Right ventricle myocardium inferior (tissue), 1 donor: ENCODE data around the gene C19orf25. TPM values are rescaled to one million over a fixed set of nuclear protein-coding genes. Genes with fewer than 3 reads are reported as not detected.
"Not testable (repeated sequence)": the region's sequence is repeated elsewhere in the genome, so short reads cannot be mapped to it uniquely, and the experiment has no call there.

Experiments used
- ATAC-seq: fragments of 200-7000 bp; cut with Tn5 transposase; one replicate; pipeline ENCODE4 v1.9.1; 2020; ENCODE audit warnings: mild to moderate bottlenecking, moderate library complexity
- DNase-seq: peaks from one replicate; pipeline ENCODE4 v3.0.0; 2021; ENCODE audit errors: missing footprints
- intact Hi-C: fragments of 100-400 bp; cut with DNase I; formaldehyde crosslinking; loops from one replicate; pipeline ENCODE4 v1.11.0; 2022
- total RNA-seq: library from RNA; stranded (reverse); fragmentation: NEBNext Ultra II Directional; extraction: Animal tissue kit (Norgen Biotek cat#: 25700); gene quantifications from one replicate; pipeline ENCODE4 v1.2.1, GENCODE V29; 2021
- donor health status: DM: no; HTN: yes; CAD: no; lungs with severe emphysema.

C19orf25 gene
- total RNA-seq, 1 donor from 2014 or later, result 21.5 TPM

GRCh38 chr19:1441677-1442438 lies 37.2 kb downstream of the C19orf25 start:
- intact Hi-C loops, result no loop called here
- DNase-seq (no peak), ATAC-seq (no peak)

- ATAC-seq, result no peak
- no peak for DNase-seq
- intact Hi-C loops, result no loop called here
Measured at GRCh38 chr19:1441022-1441426, 38.0 kb downstream of the C19orf25 start.

- DNase-seq (no peak), ATAC-seq (no peak)
- intact Hi-C loops, result no loop called here
Measured at GRCh38 chr19:1440418-1440801, 38.6 kb downstream of the C19orf25 start.

DNA sequence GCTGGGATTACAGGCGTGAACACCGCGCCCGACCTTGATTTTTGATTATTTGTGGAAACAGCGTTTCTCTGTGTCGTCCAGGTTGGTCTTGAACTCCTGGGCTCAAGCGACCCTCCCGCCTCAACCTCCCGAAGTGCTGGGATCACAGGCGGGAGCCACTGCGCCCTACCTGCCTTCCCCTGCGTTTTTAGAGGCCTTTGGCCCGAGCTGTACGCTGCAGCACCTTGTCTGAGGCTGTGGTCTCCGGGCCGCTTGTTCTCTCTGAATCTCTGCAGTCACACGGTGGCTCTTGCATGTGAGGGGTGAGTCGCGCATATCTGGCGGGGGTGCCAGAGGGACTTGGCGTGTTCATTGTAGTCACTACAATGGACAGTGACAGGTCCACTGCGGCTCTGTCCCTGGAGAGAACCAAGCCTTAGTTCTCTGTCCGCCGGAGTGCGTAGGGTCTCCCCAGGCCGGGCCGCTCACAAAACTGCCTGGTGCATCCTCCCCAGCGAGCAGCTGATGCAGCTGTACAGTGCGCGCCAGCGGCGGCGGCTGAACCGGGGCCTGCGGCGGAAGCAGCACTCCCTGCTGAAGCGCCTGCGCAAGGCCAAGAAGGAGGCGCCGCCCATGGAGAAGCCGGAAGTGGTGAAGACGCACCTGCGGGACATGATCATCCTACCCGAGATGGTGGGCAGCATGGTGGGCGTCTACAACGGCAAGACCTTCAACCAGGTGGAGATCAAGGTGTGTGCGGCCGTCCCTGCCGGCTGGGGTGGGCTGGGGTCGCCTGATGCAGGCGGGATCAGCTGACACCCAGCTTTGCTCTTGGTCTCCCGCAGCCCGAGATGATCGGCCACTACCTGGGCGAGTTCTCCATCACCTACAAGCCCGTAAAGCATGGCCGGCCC lies 39.2 kb downstream of the C19orf25 start:
- DNase-seq, intact Hi-C loops, ATAC-seq: not testable (repeated sequence)

- intact Hi-C loops, result no loop called here
- ATAC-seq (no peak), DNase-seq (no peak)
Measured at GRCh38 chr19:1438933-1439354, 40.1 kb downstream of the C19orf25 start.

GRCh38 chr19:1438035-1438932 lies 40.7 kb downstream of the C19orf25 start, which contains the start of gene RPS15:
Gene RPS15 (plus strand): TSS chr19:1438396. CDS start chr19:1438426, 30 bp downstream.
- DNase-seq, result peak; percentile 98
- intact Hi-C loops, result no loop called here
- ATAC-seq, result peak; percentile 92

DNA sequence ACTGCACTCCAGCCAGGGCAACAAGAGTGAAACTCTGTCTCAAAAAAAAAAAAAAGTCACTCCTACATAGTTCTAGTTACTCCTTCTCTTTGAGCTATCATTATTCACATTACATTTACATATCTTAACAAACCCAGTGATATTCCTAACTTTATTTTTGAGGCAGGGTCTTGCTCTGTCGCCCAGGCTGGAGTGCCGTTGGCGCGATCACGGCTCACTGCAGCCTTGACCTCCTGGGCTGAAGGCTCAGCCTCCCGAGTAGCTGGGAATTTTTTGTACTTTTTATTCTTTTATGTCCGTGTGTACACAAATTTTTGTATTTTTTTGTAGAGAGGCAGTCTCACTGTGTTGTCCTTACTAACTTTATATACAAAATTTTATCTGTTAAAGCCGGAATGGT lies 41.4 kb downstream of the C19orf25 start:
- ATAC-seq (no peak), DNase-seq (no peak)
- intact Hi-C loops, result no loop called here

GRCh38 chr19:1435378-1435989 lies 43.5 kb downstream of the C19orf25 start:
- intact Hi-C loops, result no loop called here
- DNase-seq (no peak), ATAC-seq (no peak)

DNA sequence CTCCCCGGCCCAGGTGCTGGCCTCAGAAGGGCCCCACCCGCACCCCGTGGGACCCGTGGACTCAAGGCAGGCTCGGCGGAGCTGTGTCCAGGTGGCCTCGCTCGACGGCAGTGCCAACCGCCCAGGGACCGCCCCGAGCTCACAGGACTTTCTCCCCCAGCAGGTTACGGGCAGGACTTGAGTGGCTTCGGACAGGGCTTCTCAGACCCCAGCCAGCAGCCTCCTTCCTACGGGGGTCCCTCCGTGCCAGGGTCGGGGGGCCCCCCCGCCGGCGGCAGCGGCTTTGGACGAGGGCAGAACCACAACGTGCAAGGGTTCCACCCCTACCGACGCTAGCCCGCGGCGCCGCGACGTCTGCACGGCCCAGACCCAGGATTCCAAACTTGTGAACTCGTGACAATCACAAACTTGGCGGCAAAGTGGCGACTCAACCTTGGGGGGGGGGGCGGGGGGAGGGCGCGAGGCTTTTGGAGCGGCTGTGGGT lies 44.4 kb downstream of the C19orf25 start:
- DNase-seq (no peak), ATAC-seq (no peak)
- intact Hi-C loops, result no loop called here

DNA sequence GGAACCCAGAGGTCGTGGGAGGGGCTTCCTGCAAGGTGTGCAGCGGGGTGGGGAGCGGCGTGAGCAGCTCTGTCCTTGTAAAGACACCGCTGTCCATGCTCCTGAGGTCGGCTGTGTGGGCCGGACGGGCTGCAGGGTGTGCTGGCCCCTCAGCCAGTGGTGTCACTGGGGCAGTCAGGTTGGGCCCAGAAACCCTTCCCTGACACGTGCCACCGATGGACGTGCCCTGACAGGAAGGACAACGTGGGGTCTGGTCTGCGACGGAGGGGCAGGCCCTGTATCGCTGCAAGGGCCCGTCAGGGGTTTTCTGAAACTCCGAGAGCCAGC lies 45.0 kb downstream of the C19orf25 start:
- ATAC-seq (no peak), DNase-seq (no peak)
- intact Hi-C loops, result no loop called here

GRCh38 chr19:1433119-1434039 lies 45.6 kb downstream of the C19orf25 start:
- DNase-seq (no peak), ATAC-seq (no peak)
- intact Hi-C loops, result no loop called here

DNA sequence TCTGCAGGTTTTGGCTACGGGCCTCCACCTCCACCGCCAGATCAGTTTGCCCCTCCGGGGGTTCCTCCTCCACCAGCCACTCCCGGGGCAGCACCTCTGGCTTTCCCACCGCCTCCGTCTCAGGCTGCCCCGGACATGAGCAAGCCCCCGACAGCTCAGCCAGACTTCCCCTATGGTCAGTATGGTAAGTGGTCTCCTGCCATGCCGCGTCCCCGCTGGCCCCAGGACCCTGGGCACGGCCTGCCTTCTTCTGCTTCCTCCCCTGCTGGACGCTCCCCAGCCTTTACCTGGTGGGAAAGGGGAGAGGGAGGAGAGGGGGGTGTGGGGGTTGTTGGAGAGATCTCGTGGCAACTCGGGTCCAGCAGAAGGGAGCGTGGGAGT lies 46.5 kb downstream of the C19orf25 start:
- intact Hi-C loops, result no loop called here
- DNase-seq, result no peak
- no peak for ATAC-seq

GRCh38 chr19:1431759-1432506 lies 47.1 kb downstream of the C19orf25 start:
- intact Hi-C loops, result no loop called here
- DNase-seq (no peak), ATAC-seq (no peak)

DNA sequence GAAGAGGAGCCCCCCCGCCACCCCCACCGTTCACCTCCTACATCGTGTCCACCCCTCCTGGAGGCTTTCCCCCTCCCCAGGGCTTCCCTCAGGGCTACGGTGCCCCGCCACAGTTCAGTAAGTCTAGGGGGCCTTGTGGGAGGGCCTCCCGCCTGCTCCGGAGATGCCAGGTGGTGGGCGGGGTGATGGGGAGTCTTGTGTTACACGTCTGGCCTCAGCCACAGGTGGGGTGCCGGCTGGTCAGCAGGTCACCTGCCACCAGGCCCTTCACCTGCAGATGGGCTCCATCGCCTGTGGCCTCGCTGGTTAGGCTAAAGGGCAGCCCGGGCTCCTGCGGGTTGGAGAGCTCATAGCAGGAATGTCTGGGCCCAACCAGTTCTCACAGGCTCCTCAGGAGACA lies 48.8 kb downstream of the C19orf25 start:
- ATAC-seq (no peak), DNase-seq (no peak)
- intact Hi-C loops, result no loop called here

DNA sequence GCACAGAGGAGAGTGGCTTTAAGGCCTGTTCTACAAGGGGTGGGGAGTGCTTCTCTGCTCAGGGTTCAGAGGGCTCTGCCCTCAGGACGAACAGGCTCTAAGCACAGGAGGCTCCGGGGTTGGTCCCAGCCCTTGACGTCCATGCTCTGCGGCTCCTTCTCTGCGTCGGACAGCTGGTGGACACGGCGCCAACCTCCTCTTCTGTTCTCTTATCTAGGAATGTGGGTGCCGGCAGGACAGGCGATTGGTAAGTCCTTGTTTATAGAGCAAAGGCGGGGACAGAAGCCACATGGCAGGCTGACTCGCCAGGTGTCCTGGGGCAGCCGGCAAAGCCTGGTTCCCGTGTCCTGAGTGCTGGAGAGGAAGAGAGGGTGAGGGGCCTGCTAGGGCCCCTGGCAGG lies 49.3 kb downstream of the C19orf25 start:
- intact Hi-C loops, result no loop called here
- no peak for DNase-seq
- peak; percentile 82 for ATAC-seq

GRCh38 chr19:1428738-1429391 lies 50.1 kb downstream of the C19orf25 start:
- peak; percentile 35 for ATAC-seq
- intact Hi-C loops, result no loop called here
- no peak for DNase-seq
